ENCODE data around the gene SLC49A3. TPM values are rescaled to one million over a fixed set of nuclear protein-coding genes. Genes with fewer than 3 reads are reported as not detected.
"Not testable (repeated sequence)": the region's sequence is repeated elsewhere in the genome, so short reads cannot be mapped to it uniquely, and the experiment has no call there.

Gene SLC49A3
- total and polyA plus RNA-seq, 2 of the 8 experiments (the other 6 are each of a cell fraction or from before 2014, with no cell fraction given) = 5.0 to 8.8 TPM

GRCh38 chr4:668219-668618 is 20.7 kb downstream of the SLC49A3 start:
- not testable (repeated sequence) for H2BK20ac ChIP-seq (ENCODE audit: low read length); H2BK5ac ChIP-seq (ENCODE audit: low read depth, low read length); H3K23ac ChIP-seq (ENCODE audit: insufficient read length); H3K56ac ChIP-seq (replicated peaks; ENCODE audit: insufficient read length, low read depth, low read length); H3K4me3 ChIP-seq (ENCODE audit: extremely low read depth in 1 of 4, insufficient read depth in 2 of 4, low read depth in 3 of 4, low read length in 4 of 4); H3K4me1 ChIP-seq (replicated peaks in 1 of 4; ENCODE audit: control insufficient read depth in 3 of 4, insufficient read depth in 4 of 4, low read length in 3 of 4); H2BK12ac ChIP-seq (ENCODE audit: low read depth, low read length); H3K4ac ChIP-seq (replicated peaks; ENCODE audit: insufficient read length, low read depth, low read length); H4K5ac ChIP-seq (ENCODE audit: insufficient read length, low read depth, low read length); H3K79me2 ChIP-seq (ENCODE audit: control insufficient read depth in 1 of 2, insufficient read depth in 2 of 2, low read length in 2 of 2); H2BK15ac ChIP-seq (ENCODE audit: low read length); H3K9ac ChIP-seq (replicated peaks in 1 of 4; ENCODE audit: extremely low read depth in 1 of 4, low read depth in 3 of 4, low read length in 3 of 4); H4K8ac ChIP-seq (ENCODE audit: extremely low read depth, insufficient read depth, low read length); H2AK5ac ChIP-seq (ENCODE audit: low read depth, low read length); H3K9me3 ChIP-seq (ENCODE audit: insufficient read depth in 2 of 2, low read depth in 1 of 2, low read length in 1 of 2); H2AFZ ChIP-seq (ENCODE audit: low read length); H3K23me2 ChIP-seq (ENCODE audit: low read depth, low read length); H4K91ac ChIP-seq (replicated peaks; ENCODE audit: insufficient read length, low read length); FAIRE-seq; H3K14ac ChIP-seq (ENCODE audit: insufficient read length); DNase-seq (ENCODE audit: low read depth in 1 of 2, low spot score in 2 of 2); H2BK120ac ChIP-seq (replicated peaks; ENCODE audit: low read depth, low read length); H4K20me1 ChIP-seq (replicated peaks in 1 of 2; ENCODE audit: control insufficient read depth in 1 of 2, insufficient read depth in 2 of 2, low read length in 2 of 2); H3K18ac ChIP-seq (ENCODE audit: extremely low read depth, low read length); H3K27ac ChIP-seq (ENCODE audit: low read depth, low read length); H3K79me1 ChIP-seq (ENCODE audit: low read depth, low read length); H3K27me3 ChIP-seq (replicated peaks in 1 of 4; ENCODE audit: control insufficient read depth in 3 of 4, extremely low read depth in 1 of 4, insufficient read depth in 3 of 4, low read length in 3 of 4); H3K4me2 ChIP-seq (ENCODE audit: insufficient read depth in 1 of 2, low read depth in 2 of 2, low read length in 2 of 2)
- CTCF ChIA-PET (ENCODE audit: partially characterized antibody) = interaction anchor here (0.6 kb wide), 1 partner anchor 19 kb away, joined by 3 read pairs; no protein-coding TSS in a partner anchor
- WGBS, 2 experiments (ENCODE audit: extremely low coverage in 1 of 2, insufficient coverage in 1 of 2, insufficient read length in 1 of 2, insufficient replicate concordance in 2 of 2, low coverage in 1 of 2, low lambda C conversion rate in 2 of 2, missing lambda C conversion rate in 1 of 2) = 83% methylated on average over 4 of the region's 6 CpGs; no CpG with 5 or more reads in 1 of the 2 experiments
- POLR2A ChIA-PET (ENCODE audit: partially characterized antibody) = interaction anchor here (1.7 to 4.9 kb wide), 3 partner anchors 11 to 19 kb away, joined by 7 to 25 read pairs (median 9); no protein-coding TSS in a partner anchor
- H3K36me3 ChIP-seq (ENCODE audit: control insufficient read depth in 2 of 4, insufficient read depth in 4 of 4, low read length in 3 of 4) = peaks cover 8 to 25% (median 13%) of the 10 kb centered on the region in 4 experiments

Data from H1 (cell line).